Osteoblast (primary cell): ENCODE data around the gene RAB33A. TPM values are rescaled to one million over a fixed set of nuclear protein-coding genes. Genes with fewer than 3 reads are reported as not detected.

Source experiments
- DNase-seq: peaks from one replicate; pipeline ENCODE4 v3.0.0; 2011; ENCODE audit warnings: low spot score, mixed read lengths; ENCODE audit not compliant: insufficient read length; ENCODE audit errors: missing footprints
- H2AFZ ChIP-seq: 2 replicates; pipeline ENCODE4 v1.6.0; 2011; ENCODE audit warnings: mild to moderate bottlenecking, low read length
- H3K27ac ChIP-seq: 2 replicates; pipeline ENCODE4 v1.5.1; 2011; ENCODE audit warnings: mild to moderate bottlenecking, low read depth, low read length, moderate library complexity
- H3K27me3 ChIP-seq: 2 replicates; pipeline ENCODE4 v1.6.0; 2012; ENCODE audit warnings: mild to moderate bottlenecking, control low read depth, inconsistent platforms, low read length, moderate library complexity; ENCODE audit not compliant: insufficient read depth
- H3K36me3 ChIP-seq: 2 replicates; pipeline ENCODE4 v1.5.1; 2011; ENCODE audit warnings: mild to moderate bottlenecking, low read length, control low read depth, moderate library complexity; ENCODE audit not compliant: insufficient read depth
- H3K4me1 ChIP-seq: 2 replicates; pipeline ENCODE4 v1.5.1; 2011; ENCODE audit warnings: mild to moderate bottlenecking, low read length, control low read depth, moderate library complexity; ENCODE audit not compliant: insufficient read depth
- H3K4me2 ChIP-seq: 2 replicates; pipeline ENCODE4 v1.6.0; 2011; ENCODE audit warnings: mild to moderate bottlenecking, low read length; ENCODE audit not compliant: insufficient read depth
- H3K4me3 ChIP-seq: fragments of 200-600 bp; sonication (generic); 3 replicates; pipeline ENCODE4 v1.5.1; 2012; ENCODE audit warnings: mild to moderate bottlenecking, low read length, inconsistent platforms; ENCODE audit not compliant: insufficient read depth
- H3K79me2 ChIP-seq: 2 replicates; pipeline ENCODE4 v1.6.0; 2012; ENCODE audit warnings: mild to moderate bottlenecking, low read length, control low read depth, inconsistent platforms; ENCODE audit not compliant: insufficient read depth
- H3K9me3 ChIP-seq: 2 replicates; pipeline ENCODE4 v1.5.1; 2011; ENCODE audit warnings: low read depth, low read length, control low read depth
- H4K20me1 ChIP-seq: 2 replicates; pipeline ENCODE4 v1.6.0; 2012; ENCODE audit warnings: mild to moderate bottlenecking, low read length, control low read depth; ENCODE audit not compliant: insufficient read depth
- total RNA-seq: library from RNA; depleted of rRNA; stranded (reverse); fragments of >200 nt; gene quantifications from 2 replicates; pipeline ENCODE4 v1.2.3, GENCODE V29; 2012
- TF ChIP-seq, protein P1 (sequence below): IDR thresholded peaks from 2 replicates; pipeline ENCODE4 v1.5.1; 2011; ENCODE audit warnings: mild to moderate bottlenecking, low read depth, low read length, moderate library complexity; ENCODE audit errors: extremely low read depth

Gene RAB33A
- total RNA-seq, 1 donor: 6.2 TPM

GRCh38 chrX:130212371-130212770, 40.6 kb downstream of the RAB33A start:
- Histone ChIP-seq H3K27ac (no peak overlapping the region), H3K4me1 (no peaks in the 10 kb centered on the region), H3K79me2 (no peaks in the 10 kb centered on the region), H4K20me1 (no peaks in the 10 kb centered on the region), H3K9me3 (no peaks in the 10 kb centered on the region), H3K36me3 (no peaks in the 10 kb centered on the region), H3K4me2 (no peak overlapping the region), H3K27me3 (peaks cover 2% of the 10 kb centered on the region), H2AFZ (no peak overlapping the region), H3K4me3 (no peak overlapping the region)
- TF ChIP-seq, protein P1, sequence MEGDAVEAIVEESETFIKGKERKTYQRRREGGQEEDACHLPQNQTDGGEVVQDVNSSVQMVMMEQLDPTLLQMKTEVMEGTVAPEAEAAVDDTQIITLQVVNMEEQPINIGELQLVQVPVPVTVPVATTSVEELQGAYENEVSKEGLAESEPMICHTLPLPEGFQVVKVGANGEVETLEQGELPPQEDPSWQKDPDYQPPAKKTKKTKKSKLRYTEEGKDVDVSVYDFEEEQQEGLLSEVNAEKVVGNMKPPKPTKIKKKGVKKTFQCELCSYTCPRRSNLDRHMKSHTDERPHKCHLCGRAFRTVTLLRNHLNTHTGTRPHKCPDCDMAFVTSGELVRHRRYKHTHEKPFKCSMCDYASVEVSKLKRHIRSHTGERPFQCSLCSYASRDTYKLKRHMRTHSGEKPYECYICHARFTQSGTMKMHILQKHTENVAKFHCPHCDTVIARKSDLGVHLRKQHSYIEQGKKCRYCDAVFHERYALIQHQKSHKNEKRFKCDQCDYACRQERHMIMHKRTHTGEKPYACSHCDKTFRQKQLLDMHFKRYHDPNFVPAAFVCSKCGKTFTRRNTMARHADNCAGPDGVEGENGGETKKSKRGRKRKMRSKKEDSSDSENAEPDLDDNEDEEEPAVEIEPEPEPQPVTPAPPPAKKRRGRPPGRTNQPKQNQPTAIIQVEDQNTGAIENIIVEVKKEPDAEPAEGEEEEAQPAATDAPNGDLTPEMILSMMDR: no peak
- no peak for DNase-seq

DNA sequence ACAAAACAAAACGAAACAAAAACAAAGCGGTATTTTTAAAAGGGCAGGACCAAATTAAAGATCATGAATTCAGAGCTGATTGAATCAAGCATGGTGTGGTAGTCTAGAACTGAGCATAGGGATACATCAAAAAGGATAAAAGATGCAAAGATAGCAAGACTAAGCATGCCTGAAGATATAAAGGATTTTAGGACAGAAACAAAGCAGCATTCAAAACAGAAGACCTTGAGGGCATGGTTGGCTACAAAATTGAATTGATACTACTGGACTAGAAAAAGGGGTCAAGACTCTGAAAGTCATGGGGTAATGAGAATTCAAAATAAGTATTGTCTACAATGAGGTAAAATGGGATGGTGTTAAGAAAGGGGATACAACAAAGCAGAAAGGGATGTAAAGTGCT, 41.6 kb downstream of the RAB33A start:
- Histone ChIP-seq H4K20me1 (no peaks in the 10 kb centered on the region), H2AFZ (no peak overlapping the region), H3K4me1 (no peaks in the 10 kb centered on the region), H3K4me2 (no peak overlapping the region), H3K27ac (no peak overlapping the region), H3K27me3 (peaks cover 2% of the 10 kb centered on the region), H3K36me3 (no peaks in the 10 kb centered on the region), H3K9me3 (no peaks in the 10 kb centered on the region), H3K4me3 (no peak overlapping the region), H3K79me2 (no peaks in the 10 kb centered on the region)
- no peak for DNase-seq
- TF ChIP-seq, protein P1: no peak

GRCh38 chrX:130216320-130216719, 44.6 kb downstream of the RAB33A start:
- peaks cover 2% of the 10 kb centered on the region for H3K27me3 ChIP-seq
- no peak for DNase-seq
- H3K36me3 ChIP-seq: no peaks in the 10 kb centered on the region
- TF ChIP-seq, protein P1: no peak
- no peak overlapping the region for H3K4me2 ChIP-seq
- no peaks in the 10 kb centered on the region for H3K9me3 ChIP-seq
- H3K4me1 ChIP-seq: no peaks in the 10 kb centered on the region
- H2AFZ ChIP-seq: no peak overlapping the region
- H3K4me3 ChIP-seq: no peak overlapping the region
- H3K27ac ChIP-seq: no peak overlapping the region
- H4K20me1 ChIP-seq: no peaks in the 10 kb centered on the region
- no peaks in the 10 kb centered on the region for H3K79me2 ChIP-seq

GRCh38 chrX:130224810-130225209, 53.0 kb downstream of the RAB33A start:
- TF ChIP-seq, protein P1: no peak
- Histone ChIP-seq H3K4me2 (no peak overlapping the region), H3K27me3 (peaks cover 3% of the 10 kb centered on the region), H3K9me3 (no peaks in the 10 kb centered on the region), H3K4me3 (no peak overlapping the region), H4K20me1 (no peaks in the 10 kb centered on the region), H3K27ac (no peak overlapping the region), H2AFZ (no peak overlapping the region), H3K36me3 (no peaks in the 10 kb centered on the region), H3K79me2 (no peaks in the 10 kb centered on the region), H3K4me1 (no peaks in the 10 kb centered on the region)
- no peak for DNase-seq
